ENCODE measurements around the gene DZIP1L.

DZIP1L gene

DNA sequence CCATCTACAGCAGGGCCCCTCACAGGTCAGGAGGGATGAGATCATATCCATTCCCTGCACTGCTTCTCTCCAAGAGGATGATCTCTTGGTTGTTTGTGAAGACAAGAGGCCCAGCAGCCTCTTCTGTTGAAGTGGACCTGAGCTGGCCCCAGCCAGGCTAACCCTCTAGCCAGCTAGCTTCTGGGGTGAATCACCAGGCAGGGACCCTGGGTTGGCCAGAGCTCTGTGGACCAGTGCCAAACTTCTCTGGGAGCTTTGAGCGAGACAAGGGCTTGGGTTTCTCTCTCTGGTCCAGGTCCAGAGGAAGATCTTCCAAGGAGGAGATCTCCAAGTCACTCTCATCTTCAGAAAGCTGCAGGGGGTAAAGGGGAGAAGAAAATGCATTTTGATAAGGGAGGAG lies 52.8 kb downstream of the DZIP1L start:
- H3K4me1 ChIP-seq (ENCODE audit: control insufficient read depth, insufficient read depth, low read length), result peaks cover 33% of the 10 kb centered on the region
- no peaks in the 10 kb centered on the region for H3K36me3 ChIP-seq (ENCODE audit: control insufficient read depth, insufficient read depth, low read length)
- no peak overlapping the region for H3K9ac ChIP-seq (ENCODE audit: low read length)
- no peaks in the 10 kb centered on the region for H3K9me3 ChIP-seq (ENCODE audit: control insufficient read depth, low read length)
- no peak overlapping the region for H3K4me3 ChIP-seq (ENCODE audit: low read length)
- no peaks in the 10 kb centered on the region for H3K27me3 ChIP-seq (ENCODE audit: control insufficient read depth, insufficient read depth, low read length)

DNA sequence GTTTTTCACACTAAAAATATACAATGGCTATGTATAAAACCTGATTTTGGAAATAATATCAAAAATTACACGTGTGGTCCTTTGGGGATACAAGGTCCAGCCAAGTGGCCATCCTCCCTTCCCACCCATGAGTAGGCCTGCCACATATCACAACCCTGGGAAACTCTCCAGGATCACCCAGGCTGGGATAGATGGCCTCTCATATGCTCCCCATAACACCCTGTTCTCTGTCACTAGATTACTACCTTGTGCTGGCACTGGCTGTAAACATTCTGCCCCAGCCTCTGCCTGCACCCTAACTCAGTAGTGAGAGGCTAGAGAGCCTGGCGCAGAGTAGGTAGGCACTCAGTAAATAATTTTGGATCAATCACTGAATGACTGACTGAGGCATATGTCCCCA lies 53.4 kb downstream of the DZIP1L start:
- Histone ChIP-seq H3K4me3 (ENCODE audit: low read length) (no peak overlapping the region), H3K27me3 (ENCODE audit: control insufficient read depth, insufficient read depth, low read length) (no peaks in the 10 kb centered on the region), H3K9me3 (ENCODE audit: control insufficient read depth, low read length) (no peaks in the 10 kb centered on the region), H3K36me3 (ENCODE audit: control insufficient read depth, insufficient read depth, low read length) (no peaks in the 10 kb centered on the region), H3K4me1 (ENCODE audit: control insufficient read depth, insufficient read depth, low read length) (peaks cover 27% of the 10 kb centered on the region), H3K9ac (ENCODE audit: low read length) (no peak overlapping the region)

DNA sequence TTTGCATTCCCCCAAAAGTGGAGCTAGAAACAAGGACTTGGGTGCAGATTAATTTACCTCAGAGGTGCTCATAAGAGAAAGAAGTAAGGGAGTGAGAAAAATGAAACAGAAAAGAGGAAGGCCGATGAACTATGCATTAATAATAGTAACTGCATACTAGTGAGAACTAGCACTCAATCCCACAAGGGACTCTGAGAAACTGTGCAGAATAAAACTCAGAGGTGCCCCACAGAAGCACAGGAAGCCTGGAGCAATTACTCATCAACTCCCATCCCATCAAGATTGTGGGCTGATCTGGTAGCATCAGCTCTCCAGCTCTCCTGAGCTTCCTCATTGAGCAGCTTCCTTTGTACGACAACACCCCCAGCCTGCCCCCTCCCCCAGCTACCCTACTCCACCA lies 54.6 kb downstream of the DZIP1L start:
- peaks cover 16% of the 10 kb centered on the region for H3K4me1 ChIP-seq (ENCODE audit: control insufficient read depth, insufficient read depth, low read length)
- no peak overlapping the region for H3K4me3 ChIP-seq (ENCODE audit: low read length)
- no peak overlapping the region for H3K9ac ChIP-seq (ENCODE audit: low read length)
- no peaks in the 10 kb centered on the region for H3K36me3 ChIP-seq (ENCODE audit: control insufficient read depth, insufficient read depth, low read length)
- H3K9me3 ChIP-seq (ENCODE audit: control insufficient read depth, low read length), result no peaks in the 10 kb centered on the region
- no peaks in the 10 kb centered on the region for H3K27me3 ChIP-seq (ENCODE audit: control insufficient read depth, insufficient read depth, low read length)

DNA sequence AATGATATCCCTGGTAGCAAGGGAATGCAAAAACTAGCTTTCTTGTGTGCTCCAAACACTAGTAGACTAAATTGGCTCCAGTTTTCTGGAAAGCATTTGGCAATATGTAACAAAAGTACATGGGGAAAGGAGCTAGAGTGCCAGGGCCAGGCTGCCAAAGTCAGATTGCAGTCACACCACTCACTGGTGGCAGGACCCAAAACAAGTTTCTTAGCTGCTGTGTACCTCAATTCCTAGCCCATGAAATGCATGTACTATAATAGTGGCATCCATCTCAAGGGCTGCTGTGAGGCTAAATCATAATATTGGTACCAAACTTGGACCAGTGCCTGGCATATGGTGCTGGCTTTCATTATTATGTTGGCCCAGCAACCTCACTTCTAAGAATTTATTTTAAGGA lies 56.1 kb downstream of the DZIP1L start:
- H3K9me3 ChIP-seq (ENCODE audit: control insufficient read depth, low read length), result no peaks in the 10 kb centered on the region
- H3K9ac ChIP-seq (ENCODE audit: low read length), result no peak overlapping the region
- no peaks in the 10 kb centered on the region for H3K27me3 ChIP-seq (ENCODE audit: control insufficient read depth, insufficient read depth, low read length)
- H3K4me3 ChIP-seq (ENCODE audit: low read length), result no peak overlapping the region
- peaks cover 3% of the 10 kb centered on the region for H3K4me1 ChIP-seq (ENCODE audit: control insufficient read depth, insufficient read depth, low read length)
- no peaks in the 10 kb centered on the region for H3K36me3 ChIP-seq (ENCODE audit: control insufficient read depth, insufficient read depth, low read length)

DNA sequence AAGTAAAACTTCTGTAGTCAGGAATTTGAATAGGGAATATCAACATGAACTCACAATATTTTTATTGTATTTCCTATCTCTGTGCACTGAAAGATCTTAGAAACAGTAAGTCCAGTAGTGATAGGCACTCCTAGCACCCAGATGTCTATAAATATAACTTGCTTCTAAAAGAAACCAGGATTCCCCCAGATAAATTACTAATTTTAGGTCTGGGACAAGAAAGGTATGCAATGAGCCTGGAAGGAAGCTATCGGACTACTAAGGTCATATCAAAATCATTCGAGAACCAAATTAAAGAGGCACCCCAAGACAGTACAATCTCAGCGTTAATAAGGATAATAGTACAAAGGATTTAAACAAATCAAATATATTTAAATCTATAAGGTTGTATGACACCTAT lies 58.0 kb downstream of the DZIP1L start:
- H3K36me3 ChIP-seq (ENCODE audit: control insufficient read depth, insufficient read depth, low read length), result no peaks in the 10 kb centered on the region
- no peaks in the 10 kb centered on the region for H3K4me1 ChIP-seq (ENCODE audit: control insufficient read depth, insufficient read depth, low read length)
- no peak overlapping the region for H3K4me3 ChIP-seq (ENCODE audit: low read length)
- no peaks in the 10 kb centered on the region for H3K9me3 ChIP-seq (ENCODE audit: control insufficient read depth, low read length)
- no peak overlapping the region for H3K9ac ChIP-seq (ENCODE audit: low read length)
- no peaks in the 10 kb centered on the region for H3K27me3 ChIP-seq (ENCODE audit: control insufficient read depth, insufficient read depth, low read length)

DNA sequence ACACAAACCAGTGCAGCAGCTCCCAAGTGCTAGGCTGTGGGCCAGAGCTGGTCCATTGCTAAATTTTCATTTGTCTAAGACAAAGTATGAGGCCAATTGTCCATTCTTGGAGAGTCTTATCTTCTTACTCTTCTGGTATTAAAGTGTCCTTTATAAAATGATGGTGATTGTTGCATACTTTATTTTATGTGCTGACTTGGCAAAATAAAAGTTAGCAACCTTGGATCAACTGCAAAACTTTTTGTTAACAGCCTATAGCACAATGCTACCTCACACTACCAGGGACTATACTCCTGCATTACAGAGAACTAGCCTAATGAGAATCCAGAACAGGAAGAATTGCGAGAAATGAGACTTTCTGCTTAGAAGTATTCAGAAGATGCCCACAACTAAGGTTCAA lies 61.4 kb downstream of the DZIP1L start:
- no peaks in the 10 kb centered on the region for H3K36me3 ChIP-seq (ENCODE audit: control insufficient read depth, insufficient read depth, low read length)
- no peak overlapping the region for H3K9ac ChIP-seq (ENCODE audit: low read length)
- no peaks in the 10 kb centered on the region for H3K27me3 ChIP-seq (ENCODE audit: control insufficient read depth, insufficient read depth, low read length)
- no peaks in the 10 kb centered on the region for H3K9me3 ChIP-seq (ENCODE audit: control insufficient read depth, low read length)
- H3K4me1 ChIP-seq (ENCODE audit: control insufficient read depth, insufficient read depth, low read length), result no peaks in the 10 kb centered on the region
- no peak overlapping the region for H3K4me3 ChIP-seq (ENCODE audit: low read length)

DNA sequence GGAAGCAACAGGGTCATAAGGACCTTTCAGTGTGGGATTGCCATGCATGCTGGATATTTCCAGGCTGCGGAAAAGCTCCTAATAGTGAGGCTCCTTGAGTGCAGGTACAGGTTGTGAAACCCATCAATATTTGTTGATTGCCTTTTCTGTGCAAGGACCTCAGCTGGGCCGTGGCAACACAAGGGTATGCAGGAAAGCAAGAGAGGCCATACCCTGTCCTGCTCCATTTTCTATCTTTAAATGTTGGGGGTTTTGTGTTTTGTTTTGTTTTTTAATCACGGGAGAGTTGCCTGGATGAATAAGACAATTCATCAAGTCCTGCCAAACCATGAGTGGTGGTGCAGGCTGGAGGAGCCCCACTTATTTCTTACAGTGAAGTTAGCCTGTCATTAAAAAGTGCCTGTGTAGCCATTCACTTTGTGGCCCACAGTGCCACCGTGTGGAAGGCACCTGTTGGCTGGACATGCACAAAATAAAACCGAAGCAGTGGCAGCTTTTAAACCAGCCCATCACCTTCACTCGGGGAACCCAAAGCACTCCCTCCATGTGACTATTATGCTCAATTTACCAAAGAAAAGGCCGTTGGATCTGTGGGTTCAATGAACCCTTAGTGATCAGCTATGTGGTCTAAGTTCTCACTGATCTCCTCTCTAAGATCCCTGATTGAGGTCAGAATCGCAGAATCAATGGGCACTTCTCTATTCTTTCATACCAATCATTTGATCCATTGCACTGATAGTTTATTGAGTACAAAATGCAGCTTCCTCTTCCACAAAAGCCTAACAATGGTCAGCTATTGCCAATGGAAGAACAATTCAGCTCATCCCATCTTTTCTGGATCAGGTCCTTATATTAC lies 63.2 kb downstream of the DZIP1L start:
- H3K9me3 ChIP-seq (ENCODE audit: control insufficient read depth, low read length), result no peaks in the 10 kb centered on the region
- no peaks in the 10 kb centered on the region for H3K36me3 ChIP-seq (ENCODE audit: control insufficient read depth, insufficient read depth, low read length)
- no peaks in the 10 kb centered on the region for H3K4me1 ChIP-seq (ENCODE audit: control insufficient read depth, insufficient read depth, low read length)
- no peak overlapping the region for H3K9ac ChIP-seq (ENCODE audit: low read length)
- no peak overlapping the region for H3K4me3 ChIP-seq (ENCODE audit: low read length)
- no peaks in the 10 kb centered on the region for H3K27me3 ChIP-seq (ENCODE audit: control insufficient read depth, insufficient read depth, low read length)

DNA sequence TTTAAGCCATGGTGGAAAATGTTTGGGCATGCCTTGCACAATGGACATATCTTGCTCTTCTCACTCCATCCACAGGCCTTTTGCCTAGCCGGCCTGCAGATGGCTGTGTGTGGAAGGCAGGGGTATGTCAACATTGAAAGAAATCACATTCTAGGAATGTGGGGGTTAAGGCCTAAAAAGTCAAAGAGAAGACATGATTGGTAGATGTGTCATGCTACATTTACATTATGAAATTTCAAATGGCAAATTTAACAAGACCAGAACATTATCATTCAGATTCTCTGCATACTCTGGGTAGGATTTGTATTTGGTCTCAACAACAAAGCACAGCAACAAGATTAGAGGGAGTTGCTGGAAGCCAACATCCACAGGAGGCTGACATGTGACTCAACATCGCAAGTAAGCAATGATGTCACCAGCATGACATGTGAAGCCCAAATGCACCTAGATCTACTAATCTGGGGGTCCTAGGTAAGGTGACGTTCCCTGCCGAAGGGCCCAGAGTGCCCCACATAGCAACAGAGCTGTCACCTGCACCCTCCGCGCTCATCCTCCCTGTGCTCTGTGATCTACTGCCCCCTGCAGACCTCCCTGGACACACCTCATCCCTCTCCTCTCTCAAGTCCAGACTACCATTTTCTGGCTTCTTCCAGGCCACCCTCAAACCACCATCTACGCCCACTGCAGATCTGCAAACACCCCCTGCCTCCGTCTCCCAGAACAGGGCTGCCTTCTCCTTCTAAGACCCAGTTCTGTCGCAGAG lies 66.1 kb downstream of the DZIP1L start:
- H3K4me3 ChIP-seq (ENCODE audit: low read length), result no peak overlapping the region
- peaks cover 4% of the 10 kb centered on the region for H3K36me3 ChIP-seq (ENCODE audit: control insufficient read depth, insufficient read depth, low read length)
- no peaks in the 10 kb centered on the region for H3K27me3 ChIP-seq (ENCODE audit: control insufficient read depth, insufficient read depth, low read length)
- H3K9ac ChIP-seq (ENCODE audit: low read length), result no peak overlapping the region
- H3K9me3 ChIP-seq (ENCODE audit: control insufficient read depth, low read length), result no peaks in the 10 kb centered on the region
- no peaks in the 10 kb centered on the region for H3K4me1 ChIP-seq (ENCODE audit: control insufficient read depth, insufficient read depth, low read length)

DNA sequence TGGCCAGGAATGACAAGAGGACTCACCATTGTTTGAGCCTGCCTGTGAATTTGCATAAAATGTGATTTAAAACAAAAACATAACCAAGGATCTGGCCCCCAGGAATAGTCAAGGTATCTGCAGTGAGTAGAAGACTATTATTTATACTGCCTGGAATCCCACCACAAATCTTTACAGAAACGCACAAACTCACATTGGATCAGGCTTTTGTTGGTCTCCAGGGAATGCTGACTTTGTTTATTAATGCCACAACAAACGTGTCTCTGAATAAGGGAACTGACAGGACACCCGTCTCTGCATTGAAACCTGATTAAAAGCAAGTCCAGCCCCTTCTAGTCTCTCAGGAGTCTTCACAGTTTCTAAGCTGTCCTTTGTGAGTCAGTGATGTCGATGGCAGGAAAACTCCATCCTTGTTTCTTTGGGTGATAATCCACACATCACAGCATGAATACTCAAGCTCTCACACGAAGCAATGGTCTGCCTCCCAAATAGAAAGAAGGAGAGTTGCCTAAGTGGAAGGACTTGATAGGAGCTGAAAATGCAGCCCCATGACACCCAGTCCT lies 67.7 kb downstream of the DZIP1L start:
- H3K9me3 ChIP-seq (ENCODE audit: control insufficient read depth, low read length), result no peaks in the 10 kb centered on the region
- no peaks in the 10 kb centered on the region for H3K27me3 ChIP-seq (ENCODE audit: control insufficient read depth, insufficient read depth, low read length)
- peaks cover 4% of the 10 kb centered on the region for H3K36me3 ChIP-seq (ENCODE audit: control insufficient read depth, insufficient read depth, low read length)
- H3K4me3 ChIP-seq (ENCODE audit: low read length), result no peak overlapping the region
- peaks cover 7% of the 10 kb centered on the region for H3K4me1 ChIP-seq (ENCODE audit: control insufficient read depth, insufficient read depth, low read length)
- no peak overlapping the region for H3K9ac ChIP-seq (ENCODE audit: low read length)

DNA sequence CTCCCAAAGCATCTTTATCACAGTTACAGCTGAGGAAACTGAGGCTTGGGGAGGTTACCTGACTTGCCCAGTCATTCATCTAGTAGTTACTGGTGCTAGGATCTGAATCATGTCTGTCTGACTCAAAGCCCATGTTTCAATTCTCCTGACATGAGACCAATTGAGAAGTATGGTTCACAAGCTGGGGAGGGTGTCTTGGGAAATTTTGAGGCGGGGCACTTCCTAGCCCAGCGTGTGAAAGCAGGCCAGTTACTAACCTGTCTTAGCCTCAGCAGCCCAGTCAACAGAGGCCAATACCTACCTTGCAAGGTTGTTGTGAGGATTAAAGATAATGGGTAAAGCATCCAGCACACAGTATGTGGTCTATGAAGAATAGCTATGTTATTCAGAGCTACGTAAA lies 68.5 kb downstream of the DZIP1L start:
- H3K9ac ChIP-seq (ENCODE audit: low read length), result no peak overlapping the region
- H3K27me3 ChIP-seq (ENCODE audit: control insufficient read depth, insufficient read depth, low read length), result no peaks in the 10 kb centered on the region
- no peaks in the 10 kb centered on the region for H3K9me3 ChIP-seq (ENCODE audit: control insufficient read depth, low read length)
- H3K36me3 ChIP-seq (ENCODE audit: control insufficient read depth, insufficient read depth, low read length), result peaks cover 4% of the 10 kb centered on the region
- H3K4me3 ChIP-seq (ENCODE audit: low read length), result no peak overlapping the region
- peaks cover 7% of the 10 kb centered on the region for H3K4me1 ChIP-seq (ENCODE audit: control insufficient read depth, insufficient read depth, low read length)

DNA sequence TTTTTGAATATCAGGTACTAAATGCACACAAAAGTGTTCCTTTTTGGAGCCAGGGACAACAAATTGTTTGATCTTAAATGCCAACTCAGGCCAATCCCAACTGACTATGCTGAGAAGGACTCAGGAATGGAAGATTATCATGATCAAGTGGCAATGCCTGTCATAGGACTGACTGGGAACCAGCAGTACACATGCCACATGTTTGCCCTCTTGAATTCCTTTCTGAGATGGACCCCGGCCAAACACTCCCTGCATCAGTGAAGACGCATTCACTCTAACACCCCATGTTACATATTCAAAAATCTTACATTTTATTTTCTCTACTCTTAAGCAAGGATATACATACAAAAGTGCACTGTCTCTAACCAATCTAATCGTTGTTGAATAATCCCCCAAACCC lies 69.3 kb downstream of the DZIP1L start:
- Histone ChIP-seq H3K27me3 (ENCODE audit: control insufficient read depth, insufficient read depth, low read length) (no peaks in the 10 kb centered on the region), H3K36me3 (ENCODE audit: control insufficient read depth, insufficient read depth, low read length) (peaks cover 4% of the 10 kb centered on the region), H3K4me3 (ENCODE audit: low read length) (no peak overlapping the region), H3K4me1 (ENCODE audit: control insufficient read depth, insufficient read depth, low read length) (peaks cover 7% of the 10 kb centered on the region), H3K9ac (ENCODE audit: low read length) (no peak overlapping the region), H3K9me3 (ENCODE audit: control insufficient read depth, low read length) (no peaks in the 10 kb centered on the region)

All from mucosa of stomach (tissue), 1 donor.